Fibroblast of villous mesenchyme (primary cell): ENCODE data around the gene AKAP12. TPM values are rescaled to one million over a fixed set of nuclear protein-coding genes. Genes with fewer than 3 reads are reported as not detected.

Source experiments
- DNase-seq: peaks from one replicate; pipeline ENCODE4 v3.0.0-alpha.2; 2010; ENCODE audit warnings: low read depth
- H3K4me3 ChIP-seq: 2 replicates; pipeline ENCODE4 v1.5.1; 2011; ENCODE audit warnings: low read depth, mild to moderate bottlenecking, low read length
- CTCF ChIP-seq: IDR thresholded peaks from 2 replicates; pipeline ENCODE4 v1.5.1; 2012; ENCODE audit warnings: low read depth, mild to moderate bottlenecking, low read length; ENCODE audit not compliant: insufficient read depth
- total RNA-seq: library from RNA; depleted of rRNA; stranded (reverse); fragments of >200 nt; gene quantifications from 2 replicates; pipeline ENCODE4 v1.2.3, GENCODE V29; 2012

Gene AKAP12
- total RNA-seq, 1 donor = 123 TPM

DNA sequence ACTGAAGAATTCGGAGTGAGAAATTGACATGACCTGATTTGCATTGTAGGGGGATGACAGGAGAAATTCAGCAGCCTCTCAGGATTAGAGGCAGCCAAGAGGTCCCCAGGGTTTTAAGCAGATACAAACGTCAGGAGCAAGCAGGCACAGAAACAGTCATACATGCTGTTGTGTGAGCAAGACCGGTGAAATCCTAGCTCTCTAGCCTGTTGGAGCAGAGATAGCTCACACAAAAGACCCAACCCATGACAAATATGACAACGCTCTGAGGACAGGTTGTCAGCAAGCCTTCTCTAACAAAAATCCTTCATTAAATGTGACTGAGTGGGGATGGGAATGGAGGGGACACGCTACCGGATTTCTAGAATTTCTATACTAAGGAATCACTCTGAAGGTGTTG is 23.0 kb upstream of the AKAP12 start:
- no peak for TF ChIP-seq CTCF
- H3K4me3 ChIP-seq = no peak overlapping the region
- no peak for DNase-seq

GRCh38 chr6:151219192-151219591 is 20.6 kb upstream of the AKAP12 start:
- DNase-seq = no peak
- no peak for TF ChIP-seq CTCF
- no peak overlapping the region for H3K4me3 ChIP-seq

DNA sequence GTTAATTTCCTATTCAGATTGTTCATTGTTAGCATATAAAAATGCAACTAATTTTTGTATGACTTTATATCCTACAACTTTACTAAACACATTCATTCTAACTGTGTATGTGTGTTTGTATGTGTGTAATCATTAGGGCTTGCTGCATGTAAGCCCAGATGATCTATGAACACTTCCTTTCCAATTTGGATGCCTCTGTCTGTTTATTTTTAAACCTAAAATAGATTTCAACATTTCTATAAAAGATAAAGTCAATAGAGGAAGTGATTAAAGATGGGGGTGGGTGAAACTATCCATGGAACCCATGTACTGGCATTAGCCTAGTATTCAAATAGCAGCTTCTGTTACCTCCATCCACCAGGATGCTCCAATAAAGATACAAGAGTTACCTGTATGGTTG is 15.7 kb upstream of the AKAP12 start:
- no peak for DNase-seq
- no peak overlapping the region for H3K4me3 ChIP-seq
- TF ChIP-seq CTCF = no peak

DNA sequence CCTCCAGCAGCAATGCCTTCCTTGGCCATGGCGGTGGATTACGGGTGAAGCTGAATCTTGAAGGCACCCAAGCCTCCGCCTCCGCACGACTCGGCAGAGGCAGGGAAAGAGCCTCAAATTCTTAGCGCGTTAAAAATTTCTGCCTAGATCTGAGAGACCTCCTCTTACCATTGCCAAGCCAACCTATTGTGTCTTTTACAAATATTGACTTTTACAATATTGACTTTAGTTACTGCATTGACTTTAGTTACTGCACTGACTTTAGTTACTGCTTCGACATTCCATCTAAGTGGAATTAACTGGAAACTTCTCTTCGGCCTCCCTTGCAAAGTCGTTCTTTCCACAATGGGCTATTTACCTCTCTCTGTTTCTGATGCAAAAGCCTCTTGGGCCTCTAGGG is 13.8 kb upstream of the AKAP12 start:
- no peak for TF ChIP-seq CTCF
- no peak overlapping the region for H3K4me3 ChIP-seq
- DNase-seq = no peak

DNA sequence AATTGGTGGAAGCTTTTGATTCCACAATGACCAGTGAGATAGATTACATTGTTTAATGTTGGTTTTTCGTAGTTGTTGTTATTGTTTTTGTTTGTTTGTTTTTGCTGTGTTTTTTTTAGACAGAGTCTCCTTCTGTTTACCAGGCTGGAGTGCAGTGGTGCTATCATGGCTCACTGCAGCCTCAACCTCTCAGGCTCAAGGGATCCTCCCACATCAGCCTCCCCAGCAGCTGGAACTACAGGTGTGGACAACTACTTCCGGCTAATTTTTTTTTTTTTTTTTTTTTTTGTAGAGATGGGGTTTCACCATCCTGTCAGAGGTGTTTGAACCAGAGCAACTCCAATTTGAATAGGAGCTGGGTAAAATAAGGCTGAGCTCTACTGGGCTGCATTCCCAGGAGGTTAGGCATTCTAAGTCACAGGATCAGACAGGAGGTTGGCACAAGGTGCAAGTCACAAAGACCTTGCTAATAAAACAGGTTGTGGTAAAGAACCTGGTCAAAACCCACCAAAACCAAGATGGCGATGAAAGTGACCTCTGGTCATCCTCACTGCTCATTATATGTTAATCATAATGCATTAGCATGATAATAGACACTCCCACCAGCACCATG is 10.9 kb upstream of the AKAP12 start:
- no peak overlapping the region for H3K4me3 ChIP-seq
- no peak for TF ChIP-seq CTCF
- DNase-seq = no peak

- H3K4me3 ChIP-seq = no peak overlapping the region
- DNase-seq = no peak
- no peak for TF ChIP-seq CTCF
These were observed 10.1 kb upstream of the AKAP12 start for GRCh38 chr6:151229401-151230276.
